Fibroblast of pulmonary artery (primary cell): Measurements from ENCODE around the gene CLEC4G.

Experiments used
- DNase-seq: peaks from one replicate; pipeline ENCODE4 v3.0.0-alpha.2; 2010; ENCODE audit warnings: low read depth
- H3K4me3 ChIP-seq: replicated peaks from 2 replicates; pipeline ENCODE4 v1.5.1; 2011; ENCODE audit warnings: low read depth, mild to moderate bottlenecking, control low read depth, low read length, moderate library complexity
- TF ChIP-seq, protein P1 (sequence below): IDR thresholded peaks from 2 replicates; pipeline ENCODE4 v1.5.1; 2011; ENCODE audit warnings: mild to moderate bottlenecking, control low read depth, low read length, inconsistent platforms; ENCODE audit errors: missing control alignments

Gene CLEC4G

GRCh38 chr19:7697721-7698287 lies 34.1 kb downstream of the CLEC4G start:
- DNase-seq, result no peak
- TF ChIP-seq, protein P1, sequence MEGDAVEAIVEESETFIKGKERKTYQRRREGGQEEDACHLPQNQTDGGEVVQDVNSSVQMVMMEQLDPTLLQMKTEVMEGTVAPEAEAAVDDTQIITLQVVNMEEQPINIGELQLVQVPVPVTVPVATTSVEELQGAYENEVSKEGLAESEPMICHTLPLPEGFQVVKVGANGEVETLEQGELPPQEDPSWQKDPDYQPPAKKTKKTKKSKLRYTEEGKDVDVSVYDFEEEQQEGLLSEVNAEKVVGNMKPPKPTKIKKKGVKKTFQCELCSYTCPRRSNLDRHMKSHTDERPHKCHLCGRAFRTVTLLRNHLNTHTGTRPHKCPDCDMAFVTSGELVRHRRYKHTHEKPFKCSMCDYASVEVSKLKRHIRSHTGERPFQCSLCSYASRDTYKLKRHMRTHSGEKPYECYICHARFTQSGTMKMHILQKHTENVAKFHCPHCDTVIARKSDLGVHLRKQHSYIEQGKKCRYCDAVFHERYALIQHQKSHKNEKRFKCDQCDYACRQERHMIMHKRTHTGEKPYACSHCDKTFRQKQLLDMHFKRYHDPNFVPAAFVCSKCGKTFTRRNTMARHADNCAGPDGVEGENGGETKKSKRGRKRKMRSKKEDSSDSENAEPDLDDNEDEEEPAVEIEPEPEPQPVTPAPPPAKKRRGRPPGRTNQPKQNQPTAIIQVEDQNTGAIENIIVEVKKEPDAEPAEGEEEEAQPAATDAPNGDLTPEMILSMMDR, result no peak
- no peak overlapping the region for H3K4me3 ChIP-seq

DNA sequence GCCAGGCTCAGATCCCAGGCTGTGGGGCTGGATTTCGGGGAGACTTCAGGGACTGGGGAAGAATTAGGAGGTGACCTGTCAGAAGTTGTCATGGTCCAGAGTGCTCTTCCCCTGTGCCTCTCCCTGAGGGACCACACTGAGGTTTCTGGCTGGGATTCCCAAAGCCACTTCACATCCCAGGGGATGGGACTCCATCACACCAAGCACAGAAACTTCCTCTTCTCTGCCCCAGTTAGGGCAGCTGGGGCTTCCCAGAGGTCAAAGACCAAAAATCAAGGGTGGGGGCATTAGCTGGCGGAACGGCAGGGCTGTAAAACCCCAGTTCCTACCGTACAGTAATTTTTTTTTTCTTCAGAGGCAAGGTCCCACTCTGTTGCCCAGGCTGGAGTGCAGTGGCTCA lies 37.4 kb downstream of the CLEC4G start:
- TF ChIP-seq, protein P1, result no peak
- H3K4me3 ChIP-seq, result no peak overlapping the region
- DNase-seq, result no peak

DNA sequence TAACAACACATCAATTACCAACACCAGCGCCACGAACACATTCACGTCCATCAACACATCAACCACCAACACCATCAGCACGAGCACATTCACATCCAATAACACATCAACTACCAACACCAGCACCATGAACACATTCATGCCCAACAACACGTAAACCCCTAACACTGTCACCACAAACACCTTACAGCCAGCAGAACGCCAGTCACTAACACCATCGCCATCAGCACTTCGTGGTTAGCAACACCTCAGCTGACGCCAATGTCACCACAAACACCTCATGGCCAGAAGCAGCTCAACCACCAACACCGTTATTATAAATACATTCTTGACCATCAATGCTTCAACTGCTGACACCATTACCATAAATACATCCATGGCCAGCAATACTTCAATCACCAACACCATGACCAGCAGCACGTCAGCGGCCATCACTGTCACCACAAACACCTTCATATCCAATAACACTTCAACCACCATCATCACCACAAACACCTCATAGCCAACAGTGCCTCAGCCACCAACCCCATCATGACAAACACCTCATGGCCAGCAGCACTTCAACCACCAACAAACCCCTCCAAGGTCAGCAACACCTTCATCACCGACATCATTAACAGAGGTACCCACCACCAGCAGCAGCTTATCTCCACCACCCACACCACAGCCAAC lies 39.4 kb downstream of the CLEC4G start:
- TF ChIP-seq, protein P1, result no peak
- no peak for DNase-seq
- H3K4me3 ChIP-seq, result no peak overlapping the region

DNA sequence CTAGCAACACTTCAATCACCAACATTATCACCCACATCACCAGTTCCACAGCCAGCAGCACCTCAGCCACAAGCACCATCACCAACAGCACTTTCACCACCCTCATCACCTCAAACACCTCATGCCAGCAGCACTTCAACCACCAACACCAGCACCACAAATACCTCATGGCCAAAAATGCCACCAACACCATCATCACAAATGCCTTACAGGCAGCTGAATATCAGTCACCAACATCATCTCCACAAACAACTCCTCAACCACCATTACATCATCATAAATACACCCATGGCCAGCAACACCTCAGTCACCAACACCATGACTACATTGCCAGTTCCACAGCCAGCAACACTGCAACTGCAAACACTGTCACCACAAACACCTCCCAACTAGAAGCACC lies 40.4 kb downstream of the CLEC4G start:
- TF ChIP-seq, protein P1, result no peak
- no peak overlapping the region for H3K4me3 ChIP-seq
- DNase-seq, result no peak

- TF ChIP-seq, protein P1, result no peak
- no peak for DNase-seq
- no peak overlapping the region for H3K4me3 ChIP-seq
These were observed 41.1 kb downstream of the CLEC4G start for GRCh38 chr19:7690779-7691258.

DNA sequence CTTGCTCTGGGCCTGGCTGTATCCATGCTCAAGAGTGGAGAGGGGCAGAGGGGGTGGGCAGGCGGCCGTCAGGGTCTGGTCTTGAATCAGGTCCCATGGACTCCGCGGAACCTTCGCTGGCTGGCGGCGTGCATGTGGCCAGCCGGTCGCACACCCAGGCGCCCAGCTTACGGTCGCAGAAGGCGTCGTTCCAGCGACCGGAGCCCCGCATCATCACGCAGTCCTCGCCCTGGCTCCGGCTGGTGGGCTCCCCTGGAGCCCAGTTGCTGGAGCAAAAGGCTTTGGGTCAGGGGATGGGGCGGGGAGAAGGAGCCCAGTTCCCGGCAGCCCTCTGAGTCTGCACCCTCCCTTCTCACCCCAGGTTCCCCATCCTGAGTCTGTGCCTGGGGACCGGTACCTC lies 42.7 kb downstream of the CLEC4G start:
- DNase-seq, result no peak
- TF ChIP-seq, protein P1, result no peak
- H3K4me3 ChIP-seq, result no peak overlapping the region

- TF ChIP-seq, protein P1, result no peak
- H3K4me3 ChIP-seq, result no peak overlapping the region
These were observed 44.7 kb downstream of the CLEC4G start for GRCh38 chr19:7687177-7687576.

More at GRCh38 chr19:7687177-7687576, 44.7 kb downstream of the CLEC4G start:
- DNase-seq, result no peak
